T-cell (primary cell): ENCODE data around the gene ATP5ME. TPM values are rescaled to one million over a fixed set of nuclear protein-coding genes. Genes with fewer than 3 reads are reported as not detected.
"Not testable (repeated sequence)": the region's sequence is repeated elsewhere in the genome, so short reads cannot be mapped to it uniquely, and the experiment has no call there.

Experiments
- ATAC-seq, 4 experiments: fragments of 200-7000 bp in 3 of 4; fragments of 150-1000 bp in 1 of 4; cut with Tn5 transposase; replicated peaks in 1 of 4; 1 replicate in 3 of 4; 2 replicates in 1 of 4; pipeline ENCODE4 v1.10.0; 2021; ENCODE audit warnings: moderate library complexity in 3 of 4, mild to moderate bottlenecking in 2 of 4, moderate number of reproducible peaks in 1 of 4
- CTCF ChIA-PET, 2 donors: fragments of 300-600 bp; sonication (Branson Sonifier 250); formaldehyde crosslinking; loops; one replicate each; lab custom pipeline; 2022; ENCODE audit warnings: antibody characterized with exemption in 2 of 2; lab: Charles Lee
- POLR2A ChIA-PET, 2 donors: fragments of 300-600 bp; sonication (Branson Sonifier 250); formaldehyde crosslinking; loops; one replicate each; lab custom pipeline; 2022; ENCODE audit warnings: antibody characterized with exemption in 2 of 2; lab: Charles Lee
- DNase-seq, 35 experiments: peaks; one replicate each; pipeline versions ENCODE4 v3.0.0 to v3.0.0-alpha.2; 2013 to 2023
- H3K27ac ChIP-seq: one replicate; pipeline ENCODE4 v1.5.1; 2013; ENCODE audit warnings: low read length
- H3K27me3 ChIP-seq, 2 experiments: replicated peaks in 1 of 2; 1 replicate in 1 of 2; 2 replicates in 1 of 2; pipeline versions ENCODE4 v1.6.1 to v1.7.0; 2013; ENCODE audit warnings: low read length in 1 of 2, mixed read lengths in 1 of 2; ENCODE audit not compliant: control insufficient read depth in 2 of 2, insufficient read depth in 2 of 2; ENCODE audit errors: extremely low read depth in 1 of 2
- H3K36me3 ChIP-seq, 2 donors: 1 replicate in 1 of 2; 2 replicates in 1 of 2; pipeline versions ENCODE4 v1.6.1 to v1.7.0; 2013; ENCODE audit warnings: low read length in 1 of 2; ENCODE audit not compliant: control insufficient read depth in 2 of 2, insufficient read depth in 1 of 2; ENCODE audit errors: extremely low read depth in 1 of 2
- H3K4me1 ChIP-seq, 2 experiments: 1 replicate in 1 of 2; 2 replicates in 1 of 2; pipeline versions ENCODE4 v1.6.1 to v1.7.0; 2013; ENCODE audit warnings: low read length in 2 of 2, mixed read lengths in 1 of 2; ENCODE audit not compliant: insufficient read depth in 2 of 2, control insufficient read depth in 1 of 2; ENCODE audit errors: extremely low read depth in 1 of 2
- H3K4me3 ChIP-seq, 2 donors: 1 replicate in 1 of 2; 2 replicates in 1 of 2; pipeline versions ENCODE4 v1.5.1 to v1.7.0; 2013; ENCODE audit warnings: mild to moderate bottlenecking in 2 of 2, low read length in 1 of 2, moderate library complexity in 1 of 2; ENCODE audit not compliant: control insufficient read depth in 1 of 2; ENCODE audit errors: extremely low read depth in 1 of 2
- H3K9me3 ChIP-seq: 2 replicates; pipeline ENCODE4 v1.7.0; 2013
- H3K27ac Mint-ChIP-seq, 2 donors: one replicate each; pipeline ENCODE4 v1.8.0; 2020 to 2021; ENCODE audit warnings: mild to moderate bottlenecking in 2 of 2, mixed read lengths in 2 of 2
- H3K27me3 Mint-ChIP-seq, 2 donors: one replicate each; pipeline ENCODE4 v1.8.0; 2021 to 2022; ENCODE audit warnings: mixed read lengths in 2 of 2
- H3K36me3 Mint-ChIP-seq: one replicate; pipeline ENCODE4 v1.8.0; 2021; ENCODE audit warnings: mixed read lengths
- H3K4me1 Mint-ChIP-seq, 3 donors: one replicate each; pipeline ENCODE4 v1.8.0; 2020 to 2022; ENCODE audit warnings: mixed read lengths in 3 of 3, mild to moderate bottlenecking in 1 of 3
- H3K4me3 Mint-ChIP-seq, 3 donors: one replicate each; pipeline ENCODE4 v1.8.0; 2020 to 2022; ENCODE audit warnings: mild to moderate bottlenecking in 3 of 3, mixed read lengths in 3 of 3, moderate library complexity in 3 of 3
- H3K9me3 Mint-ChIP-seq, 3 donors: one replicate each; pipeline ENCODE4 v1.8.0; 2020 to 2022; ENCODE audit warnings: mixed read lengths in 3 of 3
- WGBS: methylation state at CpG from one replicate; pipeline ENCODE4 v1.1.5; 2013; ENCODE audit warnings: missing lambda C conversion rate; ENCODE audit not compliant: insufficient coverage; 5-methylcytosine and 5-hydroxymethylcytosine counted together
- total RNA-seq, 35 experiments: library from RNA in 6 of 35; stranded (reverse) in 6 of 35; fragments of 120-200 nt in 1 of 35; gene quantifications; one replicate each; pipeline versions ENCODE4 v1.2.1 to v1.2.4 and lab custom pipeline; 2013 to 2026

Gene ATP5ME
- total RNA-seq, 5 donors from 2014 or later (not counting 1 experiment from before 2014, with no cell fraction given), result 92.4 to 158 (median 145) TPM

DNA sequence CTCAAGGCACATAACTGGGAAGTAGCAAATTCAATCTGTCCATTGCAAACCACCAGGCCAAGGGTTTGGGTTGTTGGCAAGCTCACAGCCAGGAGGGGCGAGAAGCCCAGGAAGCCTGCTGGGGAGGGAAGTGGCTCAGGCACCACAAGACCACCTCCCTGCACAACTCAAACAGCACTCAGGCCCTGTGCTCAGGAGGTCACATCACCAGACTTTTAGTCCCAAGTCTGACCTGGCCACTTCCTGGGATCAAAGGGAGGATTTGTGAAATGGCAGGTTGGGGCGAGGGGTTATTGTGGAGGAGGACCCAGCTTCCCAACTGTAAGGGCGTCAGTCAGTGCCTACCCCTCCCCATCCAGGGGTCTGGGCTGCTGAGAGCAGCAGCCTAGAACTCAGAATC is 2.3 kb downstream of the ATP5ME start:
- H3K27me3 Mint-ChIP-seq, result no peaks in the 10 kb centered on the region
- no peak for DNase-seq
- POLR2A ChIA-PET, result interaction anchor here in 1 of 2 donors (0.5 kb wide), 1 partner anchor 9 kb away, joined by 5 read pairs; no protein-coding TSS in a partner anchor
- Histone ChIP-seq H3K36me3 (peaks cover 7 to 16% of the 10 kb centered on the region in 2 donors), H3K9me3 (no peaks in the 10 kb centered on the region), H3K27ac (no peak overlapping the region), H3K4me3 (no peak overlapping the region), H3K4me1 (peaks cover 13 to 26% of the 10 kb centered on the region in 2 experiments), H3K27me3 (no peaks in the 10 kb centered on the region)
- no peak for ATAC-seq
- H3K27ac Mint-ChIP-seq, result no peak overlapping the region
- CTCF ChIA-PET, result interaction anchor here in 1 of 2 donors (0.6 kb wide), 1 partner anchor 427 kb away, joined by 3 read pairs; no protein-coding TSS in a partner anchor
- no peaks in the 10 kb centered on the region for H3K9me3 Mint-ChIP-seq
- H3K4me1 Mint-ChIP-seq, result peaks cover 8 to 17% (median 11%) of the 10 kb centered on the region in 3 donors
- peaks cover 16% of the 10 kb centered on the region for H3K36me3 Mint-ChIP-seq
- 100% methylated on average over 1 of the region's 3 CpGs for WGBS
- H3K4me3 Mint-ChIP-seq, result peak overlapping the region; percentile 59 to 82 (median 76)

GRCh38 chr4:669806-670559 is 4.1 kb downstream of the ATP5ME start:
- Mint-ChIP-seq H3K36me3 (peaks cover 16% of the 10 kb centered on the region), H3K4me1 (peaks cover 13 to 18% (median 15%) of the 10 kb centered on the region in 3 donors)
- H3K27ac Mint-ChIP-seq, DNase-seq, H3K4me3 Mint-ChIP-seq, H3K9me3 Mint-ChIP-seq, H3K27me3 ChIP-seq, H3K27ac ChIP-seq, POLR2A ChIA-PET, H3K9me3 ChIP-seq, H3K4me3 ChIP-seq, H3K27me3 Mint-ChIP-seq, CTCF ChIA-PET, ATAC-seq: not testable (repeated sequence)
- 88% methylated on average over 4 of the region's 11 CpGs for WGBS
- Histone ChIP-seq H3K4me1 (peaks cover 9 to 25% of the 10 kb centered on the region in 2 experiments), H3K36me3 (peaks cover 7 to 16% of the 10 kb centered on the region in 2 donors)

- H3K27me3 ChIP-seq, CTCF ChIA-PET, ATAC-seq, H3K9me3 Mint-ChIP-seq, H3K27me3 Mint-ChIP-seq, H3K27ac Mint-ChIP-seq, H3K4me3 ChIP-seq, DNase-seq, POLR2A ChIA-PET, H3K9me3 ChIP-seq, H3K27ac ChIP-seq, H3K4me3 Mint-ChIP-seq: not testable (repeated sequence)
- 97% methylated on average over 6 of the region's 6 CpGs for WGBS
- peaks cover 7 to 16% of the 10 kb centered on the region in 2 donors for H3K36me3 ChIP-seq
- Mint-ChIP-seq H3K36me3 (peaks cover 16% of the 10 kb centered on the region), H3K4me1 (peaks cover 16 to 24% (median 19%) of the 10 kb centered on the region in 3 donors)
- peaks cover 2 to 29% of the 10 kb centered on the region in 2 experiments for H3K4me1 ChIP-seq
Measured at GRCh38 chr4:668219-668618, 5.9 kb downstream of the ATP5ME start.

- Histone ChIP-seq H3K4me3 (no peak overlapping the region), H3K4me1 (peaks cover 0 to 29% of the 10 kb centered on the region in 2 experiments), H3K27ac (no peak overlapping the region), H3K36me3 (peaks cover 7 to 15% of the 10 kb centered on the region in 2 donors), H3K27me3 (no peaks in the 10 kb centered on the region), H3K9me3 (no peaks in the 10 kb centered on the region)
- Mint-ChIP-seq H3K4me1 (peaks cover 12 to 24% (median 20%) of the 10 kb centered on the region in 3 donors), H3K27ac (no peak overlapping the region), H3K4me3 (peak overlapping the region in 1 of 3 donors; percentile 31), H3K9me3 (no peaks in the 10 kb centered on the region), H3K36me3 (peaks cover 14% of the 10 kb centered on the region), H3K27me3 (no peaks in the 10 kb centered on the region)
- 83% methylated on average over 4 of the region's 10 CpGs for WGBS
- POLR2A ChIA-PET, result no interaction called here
- no peak for DNase-seq
- ATAC-seq, result no peak
- CTCF ChIA-PET, result no interaction called here
Measured at GRCh38 chr4:667545-667925, 6.5 kb downstream of the ATP5ME start.

- H3K4me3 ChIP-seq, result no peak overlapping the region
- no peak for ATAC-seq
- Mint-ChIP-seq H3K36me3 (peaks cover 11% of the 10 kb centered on the region), H3K4me1 (peaks cover 12 to 21% (median 20%) of the 10 kb centered on the region in 3 donors), H3K9me3 (no peaks in the 10 kb centered on the region), H3K4me3 (no peak overlapping the region), H3K27me3 (no peaks in the 10 kb centered on the region), H3K27ac (no peak overlapping the region)
- H3K4me1 ChIP-seq, result peaks cover 0 to 32% of the 10 kb centered on the region in 2 experiments
- H3K36me3 ChIP-seq, result peaks cover 3 to 9% of the 10 kb centered on the region in 2 donors
- H3K9me3 ChIP-seq, result no peaks in the 10 kb centered on the region
- no peak overlapping the region for H3K27ac ChIP-seq
- 89% methylated on average over 9 of the region's 28 CpGs for WGBS
- POLR2A ChIA-PET, result interaction anchor here in 1 of 2 donors (0.7 kb wide), 1 partner anchor 96 kb away, joined by 6 read pairs; no protein-coding TSS in a partner anchor
- no peaks in the 10 kb centered on the region for H3K27me3 ChIP-seq
- no peak for DNase-seq
- CTCF ChIA-PET, result no interaction called here
Measured at GRCh38 chr4:666822-667544, 7.1 kb downstream of the ATP5ME start.

DNA sequence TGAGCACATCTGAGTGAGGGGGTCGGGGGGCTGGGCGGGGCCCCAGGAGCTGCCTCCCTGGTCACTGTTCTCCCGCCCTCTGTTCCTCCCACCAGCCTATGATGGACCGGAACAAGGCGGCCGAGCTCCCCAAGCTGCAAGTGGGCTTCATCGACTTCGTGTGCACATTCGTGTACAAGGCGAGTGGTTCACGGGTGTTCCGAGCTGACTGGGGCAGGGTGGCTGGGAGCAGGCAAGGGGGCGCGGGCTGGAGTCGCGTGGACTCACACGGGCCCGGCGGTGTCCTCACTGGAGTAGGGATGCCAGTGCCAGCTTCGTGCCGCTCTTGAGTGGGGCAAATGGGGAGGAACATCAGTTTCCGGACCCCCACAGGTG is 7.7 kb downstream of the ATP5ME start:
- peaks cover 0 to 32% of the 10 kb centered on the region in 2 experiments for H3K4me1 ChIP-seq
- Mint-ChIP-seq H3K9me3 (no peaks in the 10 kb centered on the region), H3K36me3 (peaks cover 7% of the 10 kb centered on the region), H3K27me3 (no peaks in the 10 kb centered on the region), H3K27ac (no peak overlapping the region), H3K4me3 (no peak overlapping the region), H3K4me1 (peaks cover 12 to 22% (median 21%) of the 10 kb centered on the region in 3 donors)
- H3K9me3 ChIP-seq, result no peaks in the 10 kb centered on the region
- no peak overlapping the region for H3K27ac ChIP-seq
- WGBS, result 93% methylated on average over 20 of the region's 22 CpGs
- ATAC-seq, result no peak
- no peak overlapping the region for H3K4me3 ChIP-seq
- H3K27me3 ChIP-seq, result no peaks in the 10 kb centered on the region
- ChIA-PET POLR2A (interaction anchor here in 1 of 2 donors (0.7 kb wide), 1 partner anchor 96 kb away, joined by 6 read pairs; no protein-coding TSS in a partner anchor), CTCF (no interaction called here)
- peaks cover 0 to 4% of the 10 kb centered on the region in 2 donors for H3K36me3 ChIP-seq
- DNase-seq, result no peak
